Mesodermal cell (in vitro differentiated cells): ENCODE data around the gene PSMB11.
A peak's percentile ranks its signal among the peaks of the same experiment; 100 is the strongest.
"Not testable (repeated sequence)": the region's sequence is repeated elsewhere in the genome, so short reads cannot be mapped to it uniquely, and the experiment has no call there.

Source experiments
- H3K27ac ChIP-seq: 2 replicates; pipeline ENCODE4 v1.7.0; 2013; ENCODE audit warnings: mild to moderate bottlenecking, low read depth, low read length, moderate library complexity; ENCODE audit not compliant: severe bottlenecking
- H3K36me3 ChIP-seq: 2 replicates; pipeline ENCODE4 v1.7.1; 2013; ENCODE audit warnings: mild to moderate bottlenecking, low read length, moderate library complexity; ENCODE audit not compliant: control insufficient read depth, insufficient read depth
- H3K4me1 ChIP-seq: one replicate; pipeline ENCODE4 v1.7.1; 2013; ENCODE audit warnings: mild to moderate bottlenecking, low read length; ENCODE audit not compliant: insufficient read depth, control insufficient read depth, poor library complexity, severe bottlenecking
- H3K4me3 ChIP-seq: 2 replicates; pipeline ENCODE4 v1.7.0; 2013; ENCODE audit warnings: low read length, control low read depth, mild to moderate bottlenecking; ENCODE audit not compliant: insufficient read depth, poor library complexity, severe bottlenecking; ENCODE audit errors: extremely low read depth
- H3K9me3 ChIP-seq: 2 replicates; pipeline ENCODE4 v1.7.1; 2013; ENCODE audit warnings: mild to moderate bottlenecking, low read length, moderate library complexity; ENCODE audit not compliant: control insufficient read depth
- WGBS, 2 experiments: methylation state at CpG; one replicate each; pipeline ENCODE4 v1.1.5; 2013; ENCODE audit warnings: missing lambda C conversion rate in 2 of 2; ENCODE audit not compliant: insufficient coverage in 2 of 2; 5-methylcytosine and 5-hydroxymethylcytosine counted together

The PSMB11 gene

GRCh38 chr14:23004274-23004673 is 37.7 kb upstream of the PSMB11 start:
- WGBS, 2 experiments, result 93 to 100% methylated on average over 3 to 4 of the region's 4 CpGs
- not testable (repeated sequence) for H3K36me3 ChIP-seq, H3K27ac ChIP-seq, H3K9me3 ChIP-seq, H3K4me3 ChIP-seq, H3K4me1 ChIP-seq

- no peak overlapping the region for H3K27ac ChIP-seq
- peaks cover 6% of the 10 kb centered on the region for H3K4me1 ChIP-seq
- no peak overlapping the region for H3K4me3 ChIP-seq
- H3K36me3 ChIP-seq, result no peaks in the 10 kb centered on the region
- H3K9me3 ChIP-seq, result no peaks in the 10 kb centered on the region
- 79 to 92% methylated on average over 2 of the region's 3 CpGs for WGBS, 2 experiments
Observed at GRCh38 chr14:23005451-23006187, 36.4 kb upstream of the PSMB11 start.

GRCh38 chr14:23006188-23006534 is 35.9 kb upstream of the PSMB11 start:
- H3K36me3 ChIP-seq, result no peaks in the 10 kb centered on the region
- peak overlapping the region; percentile 93 for H3K27ac ChIP-seq
- peak overlapping the region; percentile 52 for H3K4me3 ChIP-seq
- H3K4me1 ChIP-seq, result peaks cover 6% of the 10 kb centered on the region
- WGBS, 2 experiments, result 65 to 70% methylated on average over 2 of the region's 5 CpGs
- no peaks in the 10 kb centered on the region for H3K9me3 ChIP-seq

DNA sequence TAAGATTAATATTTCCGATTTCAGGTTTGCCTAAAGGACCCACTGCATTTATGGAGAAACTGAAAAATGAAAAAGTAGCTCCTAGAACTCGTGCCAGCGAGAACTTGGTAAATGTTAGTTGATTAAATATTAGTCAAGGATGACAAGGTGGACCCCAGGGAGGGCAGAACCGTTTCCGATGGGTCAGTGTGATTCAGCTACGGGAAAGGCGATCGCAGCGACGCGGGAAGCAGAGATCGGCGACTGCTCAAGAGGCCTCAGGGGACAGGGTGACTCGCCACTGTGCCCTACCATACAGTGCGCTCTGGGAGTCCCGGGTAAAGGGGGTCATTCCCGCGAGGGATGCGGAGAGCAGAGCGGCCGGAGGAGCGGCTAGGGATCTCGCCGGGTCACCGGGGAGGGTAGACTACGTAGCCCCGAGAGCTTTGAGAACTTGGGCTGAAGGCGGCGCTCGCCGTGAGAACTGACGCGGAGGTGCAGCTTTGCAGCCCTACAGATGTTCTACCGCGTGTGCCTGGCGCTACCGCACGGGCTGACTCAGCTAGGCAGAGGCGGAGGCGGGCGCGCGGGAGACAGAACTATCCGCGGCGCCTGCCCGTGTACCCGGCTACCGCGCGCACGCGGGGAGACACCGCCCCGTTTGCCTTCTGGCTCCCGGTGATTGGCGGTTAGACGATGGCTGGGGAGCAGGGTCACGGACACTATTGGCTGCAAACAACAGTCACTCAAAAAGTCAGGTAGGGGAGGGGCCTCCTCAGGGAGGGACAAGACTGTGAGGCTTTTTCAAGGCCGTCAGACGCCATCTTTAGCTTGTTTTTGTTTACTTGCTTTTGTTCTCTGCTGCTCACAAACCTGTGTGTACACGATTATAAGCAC is 35.2 kb upstream of the PSMB11 start:
- Histone ChIP-seq H3K27ac (peak overlapping the region; percentile 93), H3K9me3 (no peaks in the 10 kb centered on the region), H3K4me1 (peaks cover 6% of the 10 kb centered on the region), H3K4me3 (peak overlapping the region; percentile 52), H3K36me3 (no peaks in the 10 kb centered on the region)
- whole genome bisulfite sequencing, 2 experiments, result 0 to 2% methylated on average over 55 to 61 of the region's 62 CpGs

GRCh38 chr14:23008831-23009230 is 33.2 kb upstream of the PSMB11 start:
- WGBS, 2 experiments, result 93 to 94% methylated on average over 2 to 3 of the region's 3 CpGs
- Histone ChIP-seq H3K36me3 (no peaks in the 10 kb centered on the region), H3K4me1 (peaks cover 6% of the 10 kb centered on the region), H3K27ac (no peak overlapping the region), H3K4me3 (no peak overlapping the region), H3K9me3 (no peaks in the 10 kb centered on the region)

- no peaks in the 10 kb centered on the region for H3K9me3 ChIP-seq
- H3K27ac ChIP-seq, result peak overlapping the region; percentile 67
- WGBS, 2 experiments, result 0% methylated on average over 1 of the region's 8 CpGs; no CpG with 5 or more reads in 1 of the 2 experiments
- no peaks in the 10 kb centered on the region for H3K36me3 ChIP-seq
- peaks cover 6% of the 10 kb centered on the region for H3K4me1 ChIP-seq
- peak overlapping the region; percentile 36 for H3K4me3 ChIP-seq
Observed at GRCh38 chr14:23009483-23009938, 32.5 kb upstream of the PSMB11 start.

DNA sequence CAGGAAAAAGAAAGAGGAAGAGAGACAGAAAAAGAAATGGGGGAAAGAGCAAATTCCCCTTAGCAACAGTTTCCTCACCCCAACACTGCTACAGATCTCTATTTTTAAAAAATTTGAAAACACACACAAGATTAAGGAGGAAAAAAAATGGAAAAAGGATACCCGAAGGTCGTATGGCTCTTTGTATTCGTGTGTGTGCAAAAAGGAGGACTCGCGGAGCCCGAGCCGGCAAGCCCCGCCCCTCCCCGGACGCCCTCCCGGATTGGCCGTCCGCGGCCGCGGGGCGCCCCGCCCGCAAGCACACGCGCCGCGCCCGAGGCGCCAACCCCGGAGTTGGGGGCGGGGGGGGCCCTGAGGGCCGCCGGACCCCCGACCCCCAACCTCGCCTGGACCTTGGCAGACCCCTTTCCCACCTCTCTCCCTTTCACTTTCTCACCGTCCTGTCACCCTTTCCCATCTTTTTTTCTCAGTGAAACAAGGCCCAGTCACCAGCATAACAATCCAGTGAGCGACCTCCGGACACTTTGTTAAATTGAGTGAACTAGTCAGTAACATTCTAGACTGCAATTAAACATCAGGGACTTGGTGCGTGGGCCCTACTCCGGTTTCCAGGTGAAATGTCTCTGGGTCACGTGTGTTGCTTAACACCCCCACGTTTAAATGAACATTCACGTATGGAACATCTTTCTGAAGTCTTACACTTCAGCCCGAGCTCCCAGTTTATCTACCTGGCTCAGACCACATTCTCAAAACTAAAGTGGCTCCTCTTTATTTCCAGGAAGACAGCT is 31.9 kb upstream of the PSMB11 start, which contains the start of gene C14orf93:
Gene C14orf93, minus strand, starts transcription at position 205 of the 788 bp plus-strand sequence. CDS start 11,120 bp downstream, outside the sequence.
- Histone ChIP-seq H3K9me3 (no peaks in the 10 kb centered on the region), H3K4me3 (peak within 1 kb of the TSS; percentile 36), H3K4me1 (peaks cover 6% of the 10 kb centered on the region), H3K36me3 (no peaks in the 10 kb centered on the region), H3K27ac (peak within 1 kb of the TSS; percentile 67)
- WGBS, 2 experiments, result 16 to 21% methylated on average over 30 to 38 of the region's 40 CpGs

GRCh38 chr14:23013054-23013748 is 28.8 kb upstream of the PSMB11 start:
- H3K4me1 ChIP-seq, result peaks cover 6% of the 10 kb centered on the region
- 90 to 97% methylated on average over 3 to 5 of the region's 6 CpGs for WGBS, 2 experiments
- H3K4me3 ChIP-seq, result no peak overlapping the region

GRCh38 chr14:23013749-23014054 is 28.3 kb upstream of the PSMB11 start:
- not testable (repeated sequence) for H3K36me3 ChIP-seq, H3K9me3 ChIP-seq, H3K27ac ChIP-seq, H3K4me1 ChIP-seq, H3K4me3 ChIP-seq
- WGBS, 2 experiments, result 100% methylated on average over 1 to 4 of the region's 5 CpGs

More at GRCh38 chr14:23013054-23013748, 28.8 kb upstream of the PSMB11 start:
- Histone ChIP-seq H3K9me3 (no peaks in the 10 kb centered on the region), H3K36me3 (no peaks in the 10 kb centered on the region), H3K27ac (no peak overlapping the region)

- Histone ChIP-seq H3K4me1 (no peaks in the 10 kb centered on the region), H3K9me3 (no peaks in the 10 kb centered on the region), H3K4me3 (no peak overlapping the region), H3K27ac (no peak overlapping the region), H3K36me3 (peaks cover 2% of the 10 kb centered on the region)
- 79 to 82% methylated on average over 2 to 4 of the region's 4 CpGs for WGBS, 2 experiments
Observed at GRCh38 chr14:23015618-23016017, 26.4 kb upstream of the PSMB11 start.
